Stomach (tissue), 4 donors: ENCODE data around the gene AMMECR1L.

Experiments used
- CTCF ChIP-seq, 7 experiments: fragments of 450-650 bp in 4 of 7; fragments of 200-600 bp in 3 of 7; sonication (generic) in 3 of 7; IDR thresholded peaks; one replicate each; pipeline ENCODE4 v1.5.1; 2016 to 2019; ENCODE audit warnings: antibody characterized with exemption in 7 of 7, control low read depth in 2 of 7, mild to moderate bottlenecking in 1 of 7
- EP300 ChIP-seq: sonication (generic); formaldehyde crosslinking; IDR thresholded peaks from one replicate; pipeline ENCODE4 v1.6.1; 2017; ENCODE audit warnings: antibody characterized with exemption
- POLR2AphosphoS5 ChIP-seq, 3 donors: sonication (generic); formaldehyde crosslinking; IDR thresholded peaks; one replicate each; pipeline ENCODE4 v1.6.1; 2016; ENCODE audit warnings: antibody characterized with exemption in 3 of 3

DNA sequence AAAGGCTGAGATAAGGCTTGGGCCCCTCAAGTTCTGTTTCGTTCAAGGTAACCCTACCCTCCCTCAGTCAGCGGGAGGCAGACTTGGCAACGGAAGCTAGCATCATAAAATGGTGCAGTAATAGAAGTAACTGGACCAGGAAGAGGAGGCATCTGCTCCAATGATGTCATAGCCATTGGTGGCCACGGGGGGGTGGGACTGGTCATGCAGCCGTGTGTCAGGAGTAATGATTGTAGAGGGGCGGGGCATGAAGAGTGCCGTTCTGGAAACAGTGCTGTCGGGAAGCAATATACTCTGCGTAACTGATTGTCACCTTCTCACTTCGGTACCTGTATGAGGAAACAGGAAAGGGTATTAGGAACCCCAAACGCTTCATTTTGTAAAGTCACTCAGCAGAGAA, 20.9 kb downstream of the AMMECR1L start:
- no peak for TF ChIP-seq CTCF (IDR thresholded peaks at IDR 0.05)
- TF ChIP-seq POLR2AphosphoS5 (IDR thresholded peaks at IDR 0.05): no peak
- TF ChIP-seq EP300: no peak
